A549 treated with GW870086 at 1 μM for 4 hours (cell line): ENCODE measurements around the gene C18orf32. TPM values are rescaled to one million over a fixed set of nuclear protein-coding genes. Genes with fewer than 3 reads are reported as not detected.

Experiments
- total RNA-seq: library from RNA; stranded (reverse); fragments of 200-300 nt; extraction: Qiagen RNA extraction; gene quantifications from 5 replicates; pipeline ENCODE4 v1.2.3, GENCODE V29; 2022; ENCODE audit warnings: low read depth

C18orf32 gene
- total RNA-seq: 17.0 to 26.6 TPM (median 20.4 TPM) in 5 replicates

DNA sequence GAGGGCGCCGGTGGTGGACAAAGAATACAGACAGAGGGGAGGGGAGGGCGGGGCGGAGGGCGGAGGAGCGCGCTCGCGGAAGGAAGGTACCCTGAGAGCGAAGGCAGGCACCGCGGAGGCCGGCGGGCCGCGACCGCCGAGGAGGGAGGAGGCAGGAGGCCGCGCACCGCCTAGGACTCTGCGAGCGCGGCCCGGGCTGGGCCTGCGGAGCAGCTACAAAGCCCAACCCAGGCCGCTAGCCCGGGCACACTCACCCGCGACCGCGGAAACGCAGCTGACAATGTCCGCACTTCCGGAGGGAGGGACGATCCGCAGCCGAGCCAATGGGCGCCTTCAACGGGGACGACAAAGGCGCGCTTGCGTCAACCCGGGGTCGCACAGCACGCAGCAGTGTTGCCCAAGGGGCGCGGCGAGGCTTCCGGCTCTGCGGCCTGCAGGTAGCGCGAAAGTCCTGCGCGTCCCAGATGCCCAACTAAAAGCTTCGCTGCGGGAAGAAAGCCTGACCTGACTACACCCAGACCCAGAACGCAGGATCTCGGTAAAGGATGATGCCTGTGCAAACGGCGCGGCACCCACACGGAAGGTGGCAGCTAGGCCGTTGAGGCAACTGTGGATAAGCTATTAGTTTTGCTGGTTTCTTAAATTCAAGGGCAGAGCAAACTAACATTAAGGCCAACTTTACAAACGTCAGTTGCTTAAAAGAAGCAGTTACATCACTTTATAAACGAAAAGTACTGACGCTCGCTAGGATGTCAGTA, at the start of gene C18orf32:
C18orf32 (minus strand) TSS at position 282 of the 758 bp plus-strand sequence. CDS start 3,486 bp downstream, outside the sequence.

DNA sequence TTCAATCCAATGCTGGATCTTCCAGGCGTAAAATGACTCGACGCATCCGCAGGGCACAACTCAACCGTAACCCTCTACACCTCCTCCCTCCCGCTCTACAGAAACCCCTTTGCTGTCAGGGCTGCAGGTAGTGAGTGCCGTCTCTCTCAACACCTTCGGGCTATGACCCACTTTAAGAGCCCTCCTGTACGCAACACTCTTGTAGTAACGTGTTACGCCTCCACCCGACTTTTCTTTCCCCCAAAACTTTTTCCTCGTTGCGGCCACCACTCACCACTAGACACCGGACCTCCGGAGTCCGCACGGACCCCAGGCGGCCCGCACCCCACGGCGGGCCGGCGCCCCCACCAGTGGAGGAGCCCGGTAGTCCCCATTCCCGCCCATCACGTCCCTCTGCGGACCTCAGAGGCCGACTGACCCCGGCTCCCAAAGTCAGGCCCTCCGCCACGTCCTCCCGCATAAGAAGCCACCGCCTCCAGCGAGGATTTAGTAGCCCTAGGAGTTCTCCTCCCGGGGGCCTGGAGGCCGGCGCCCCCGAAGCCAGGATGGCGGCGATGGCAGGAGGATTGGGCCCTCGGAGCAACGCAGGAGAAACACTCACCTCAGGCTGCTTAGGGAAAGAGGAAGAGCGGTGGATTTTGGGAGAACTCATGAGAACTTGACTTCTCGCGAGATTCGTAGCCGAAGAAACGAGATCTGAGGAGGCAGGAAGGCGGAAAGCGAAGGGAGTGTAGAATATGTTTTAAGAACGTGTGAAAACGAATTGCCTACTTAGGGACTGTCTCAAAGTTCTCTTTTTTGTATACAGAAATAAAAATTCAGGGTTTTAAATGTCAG, 5.0 kb upstream of the C18orf32 start, which contains the start of gene RPL17:
RPL17 (minus strand) TSS at position 609 of the 837 bp plus-strand sequence.

Other genes with a start within 250 kb of the C18orf32 start
- gene DYM, start 26.6 kb downstream of the C18orf32 start, total RNA-seq: 9.4 to 13.6 TPM (median 11.1 TPM) in 5 replicates
- 1,518 to 2,165 TPM (median 1,551 TPM) in 5 replicates for gene RPL17, start 5.2 kb upstream of the C18orf32 start, total RNA-seq
- gene LIPG, start 74.8 kb upstream of the C18orf32 start, total RNA-seq: 0.19 to 0.34 TPM (median 0.27 TPM) in 5 replicates